HEK293 (cell line): Measurements from ENCODE around the gene NXPH2.
A peak's percentile ranks its signal among the peaks of the same experiment; 100 is the strongest.

Experiments used
- CTCF ChIP-seq: fragments of 450-650 bp; formaldehyde crosslinking; IDR thresholded peaks from 2 replicates; pipeline ENCODE4 v1.5.1; 2016; ENCODE audit warnings: missing biosample characterization, missing genetic modification characterization
- MYNN ChIP-seq: fragments of 450-650 bp; formaldehyde crosslinking; IDR thresholded peaks from 2 replicates; pipeline ENCODE4 v1.5.1; 2016; ENCODE audit warnings: missing biosample characterization, missing genetic modification characterization, borderline replicate concordance
- REST ChIP-seq: fragments of 450-650 bp; formaldehyde crosslinking; IDR thresholded peaks from 2 replicates; pipeline ENCODE4 v1.5.1; 2016; ENCODE audit warnings: missing biosample characterization, missing genetic modification characterization
- YY1 ChIP-seq: fragments of 450-650 bp; formaldehyde crosslinking; IDR thresholded peaks from 2 replicates; pipeline ENCODE4 v1.5.1; 2018; ENCODE audit warnings: missing biosample characterization, missing genetic modification characterization
- ZNF26 ChIP-seq: fragments of 450-650 bp; formaldehyde crosslinking; IDR thresholded peaks from 2 replicates; pipeline ENCODE4 v1.5.1; 2016; ENCODE audit warnings: missing biosample characterization, missing genetic modification characterization
- ZNF558 ChIP-seq: fragments of 450-650 bp; formaldehyde crosslinking; IDR thresholded peaks from 2 replicates; pipeline ENCODE4 v1.5.1; 2016; ENCODE audit warnings: missing biosample characterization, missing genetic modification characterization
- ZNF596 ChIP-seq: fragments of 450-650 bp; IDR thresholded peaks from 2 replicates; pipeline ENCODE4 v1.5.0; 2018; ENCODE audit warnings: missing biosample characterization, mild to moderate bottlenecking, missing genetic modification characterization, moderate library complexity
- ZNF768 ChIP-seq: fragments of 450-650 bp; formaldehyde crosslinking; IDR thresholded peaks from 2 replicates; pipeline ENCODE4 v1.5.1; 2018; ENCODE audit warnings: missing biosample characterization, mild to moderate bottlenecking, missing genetic modification characterization

- TF ChIP-seq YY1 (tag by site-specific recombination) = no peak
- TF ChIP-seq ZNF768 = no peak
- no peak for TF ChIP-seq MYNN (tag by site-specific recombination)
- TF ChIP-seq REST (tag by site-specific recombination) = peak; percentile 64
- TF ChIP-seq CTCF (tag by site-specific recombination) = no peak
- TF ChIP-seq ZNF596 = no peak
- no peak for TF ChIP-seq ZNF558 (tag by site-specific recombination)
- TF ChIP-seq ZNF26 (tag by site-specific recombination) = no peak
Measured at GRCh38 chr2:138766464-138766863, 13.7 kb downstream of the NXPH2 start.
